ENCODE measurements around the gene EGFR.

The EGFR gene

GRCh38 chr7:55147736-55148135 lies 128.9 kb downstream of the EGFR start:
- TF ChIP-seq Cebpa-rat (IDR thresholded peaks at IDR 0.05) = no peak
- Histone ChIP-seq H3K4me2 (no peak overlapping the region), H3K4me1 (peaks cover 6% of the 10 kb centered on the region), H3K36me3 (no peaks in the 10 kb centered on the region), H4K20me1 (no peaks in the 10 kb centered on the region), H3K9me3 (no peaks in the 10 kb centered on the region; the same call in 1 of the 2 replicates), H3K27me3 (no peaks in the 10 kb centered on the region), H3K9ac (no peak overlapping the region), H3K4me3 (no peak overlapping the region), H3K27ac (no peak overlapping the region)

- H3K4me3 ChIP-seq = no peak overlapping the region
- peaks cover 7% of the 10 kb centered on the region for H3K4me1 ChIP-seq
- H3K9ac ChIP-seq = no peak overlapping the region
- no peaks in the 10 kb centered on the region for H3K36me3 ChIP-seq
- H3K27ac ChIP-seq = no peak overlapping the region
- no peak for TF ChIP-seq Cebpa-rat (IDR thresholded peaks at IDR 0.05)
- H3K9me3 ChIP-seq = no peaks in the 10 kb centered on the region; the same call in 1 of the 2 replicates
- no peak overlapping the region for H3K4me2 ChIP-seq
- no peaks in the 10 kb centered on the region for H4K20me1 ChIP-seq
- no peaks in the 10 kb centered on the region for H3K27me3 ChIP-seq
These were observed 129.8 kb downstream of the EGFR start for GRCh38 chr7:55148571-55148970.

- Histone ChIP-seq H3K36me3 (no peaks in the 10 kb centered on the region), H3K4me1 (peaks cover 7% of the 10 kb centered on the region), H3K9ac (no peak overlapping the region), H4K20me1 (no peaks in the 10 kb centered on the region), H3K4me2 (no peak overlapping the region), H3K9me3 (no peaks in the 10 kb centered on the region; the same call in 1 of the 2 replicates), H3K27me3 (no peaks in the 10 kb centered on the region), H3K27ac (no peak overlapping the region), H3K4me3 (no peak overlapping the region)
- no peak for TF ChIP-seq Cebpa-rat (IDR thresholded peaks at IDR 0.05)
These were observed 130.2 kb downstream of the EGFR start for GRCh38 chr7:55149001-55149400.

GRCh38 chr7:55150166-55150565 lies 131.3 kb downstream of the EGFR start:
- Histone ChIP-seq H4K20me1 (no peaks in the 10 kb centered on the region), H3K36me3 (no peaks in the 10 kb centered on the region), H3K27ac (no peak overlapping the region), H3K4me1 (peaks cover 7% of the 10 kb centered on the region), H3K27me3 (no peaks in the 10 kb centered on the region), H3K9me3 (no peaks in the 10 kb centered on the region; the same call in 1 of the 2 replicates), H3K4me2 (no peak overlapping the region), H3K4me3 (no peak overlapping the region), H3K9ac (no peak overlapping the region)
- TF ChIP-seq Cebpa-rat (IDR thresholded peaks at IDR 0.05) = no peak

GRCh38 chr7:55150709-55151451 lies 132.1 kb downstream of the EGFR start:
- no peak overlapping the region for H3K4me3 ChIP-seq
- no peak overlapping the region for H3K27ac ChIP-seq
- TF ChIP-seq Cebpa-rat (IDR thresholded peaks at IDR 0.05) = no peak
- H3K27me3 ChIP-seq = no peaks in the 10 kb centered on the region
- H3K36me3 ChIP-seq = no peaks in the 10 kb centered on the region
- H3K9ac ChIP-seq = no peak overlapping the region
- no peaks in the 10 kb centered on the region; the same call in 1 of the 2 replicates for H3K9me3 ChIP-seq
- no peaks in the 10 kb centered on the region for H4K20me1 ChIP-seq
- peaks cover 7% of the 10 kb centered on the region for H3K4me1 ChIP-seq
- no peak overlapping the region for H3K4me2 ChIP-seq

- peaks cover 7% of the 10 kb centered on the region for H3K4me1 ChIP-seq
- TF ChIP-seq Cebpa-rat (IDR thresholded peaks at IDR 0.05) = no peak
- H3K36me3 ChIP-seq = no peaks in the 10 kb centered on the region
- H3K27ac ChIP-seq = no peak overlapping the region
- H3K27me3 ChIP-seq = no peaks in the 10 kb centered on the region
- peak overlapping the region; percentile 51 for H3K4me2 ChIP-seq
- no peaks in the 10 kb centered on the region; the same call in 1 of the 2 replicates for H3K9me3 ChIP-seq
- no peaks in the 10 kb centered on the region for H4K20me1 ChIP-seq
- no peak overlapping the region for H3K9ac ChIP-seq
- no peak overlapping the region for H3K4me3 ChIP-seq
These were observed 133.7 kb downstream of the EGFR start for GRCh38 chr7:55152516-55152915.

GRCh38 chr7:55154096-55154495 lies 135.3 kb downstream of the EGFR start:
- Histone ChIP-seq H3K4me1 (peaks cover 7% of the 10 kb centered on the region), H3K4me3 (no peak overlapping the region), H3K36me3 (no peaks in the 10 kb centered on the region), H3K4me2 (no peak overlapping the region), H3K9ac (no peak overlapping the region), H3K27me3 (no peaks in the 10 kb centered on the region), H4K20me1 (no peaks in the 10 kb centered on the region), H3K27ac (no peak overlapping the region), H3K9me3 (no peaks in the 10 kb centered on the region)
- no peak for TF ChIP-seq Cebpa-rat (IDR thresholded peaks at IDR 0.05)

- Histone ChIP-seq H3K4me2 (no peak overlapping the region), H3K27ac (no peak overlapping the region), H3K9me3 (no peaks in the 10 kb centered on the region), H3K4me3 (no peak overlapping the region), H3K27me3 (no peaks in the 10 kb centered on the region), H3K9ac (no peak overlapping the region), H3K4me1 (peaks cover 7% of the 10 kb centered on the region), H4K20me1 (no peaks in the 10 kb centered on the region), H3K36me3 (no peaks in the 10 kb centered on the region)
- TF ChIP-seq Cebpa-rat (IDR thresholded peaks at IDR 0.05) = no peak
These were observed 136.7 kb downstream of the EGFR start for GRCh38 chr7:55155351-55156117.

- Histone ChIP-seq H3K27ac (no peak overlapping the region), H3K36me3 (no peaks in the 10 kb centered on the region), H3K9ac (no peak overlapping the region)
These were observed 138.3 kb downstream of the EGFR start for GRCh38 chr7:55156919-55157763.

More at GRCh38 chr7:55156919-55157763, 138.3 kb downstream of the EGFR start:
- Histone ChIP-seq H3K4me2 (no peak overlapping the region), H3K9me3 (no peaks in the 10 kb centered on the region), H4K20me1 (no peaks in the 10 kb centered on the region), H3K27me3 (no peaks in the 10 kb centered on the region), H3K4me3 (no peak overlapping the region), H3K4me1 (peaks cover 7% of the 10 kb centered on the region)
- TF ChIP-seq Cebpa-rat (IDR thresholded peaks at IDR 0.05) = no peak

Data from BLaER1 (cell line).